GM12872 (cell line): ENCODE data around the gene CD300LF.
A peak's percentile ranks its signal among the peaks of the same experiment; 100 is the strongest.

Experiments
- TF ChIP-seq, protein P1 (sequence below): IDR thresholded peaks from 3 replicates; pipeline ENCODE4 v1.5.1; 2011; ENCODE audit warnings: low read depth, mild to moderate bottlenecking, low read length, moderate library complexity; ENCODE audit not compliant: insufficient read depth

Gene CD300LF

DNA sequence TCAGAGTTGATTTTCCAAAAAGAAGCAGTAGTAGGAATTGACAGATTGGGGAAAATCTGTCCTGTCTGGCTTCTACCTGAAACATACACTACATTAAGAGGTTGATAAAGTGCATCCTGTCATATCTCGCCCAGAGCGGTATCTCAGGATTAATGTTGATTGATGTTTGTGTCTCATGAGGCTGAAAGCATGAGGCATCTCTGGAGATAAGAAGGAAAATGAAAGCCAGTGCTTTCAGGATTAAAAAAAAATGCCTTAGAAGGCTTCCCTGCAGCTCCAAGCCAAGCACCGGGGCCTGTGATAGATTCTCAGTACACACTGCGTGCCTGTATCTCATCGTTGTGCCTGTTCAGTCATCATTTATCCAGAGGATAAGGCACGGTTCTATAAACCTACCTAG, 62.8 kb downstream of the CD300LF start:
- TF ChIP-seq, protein P1, sequence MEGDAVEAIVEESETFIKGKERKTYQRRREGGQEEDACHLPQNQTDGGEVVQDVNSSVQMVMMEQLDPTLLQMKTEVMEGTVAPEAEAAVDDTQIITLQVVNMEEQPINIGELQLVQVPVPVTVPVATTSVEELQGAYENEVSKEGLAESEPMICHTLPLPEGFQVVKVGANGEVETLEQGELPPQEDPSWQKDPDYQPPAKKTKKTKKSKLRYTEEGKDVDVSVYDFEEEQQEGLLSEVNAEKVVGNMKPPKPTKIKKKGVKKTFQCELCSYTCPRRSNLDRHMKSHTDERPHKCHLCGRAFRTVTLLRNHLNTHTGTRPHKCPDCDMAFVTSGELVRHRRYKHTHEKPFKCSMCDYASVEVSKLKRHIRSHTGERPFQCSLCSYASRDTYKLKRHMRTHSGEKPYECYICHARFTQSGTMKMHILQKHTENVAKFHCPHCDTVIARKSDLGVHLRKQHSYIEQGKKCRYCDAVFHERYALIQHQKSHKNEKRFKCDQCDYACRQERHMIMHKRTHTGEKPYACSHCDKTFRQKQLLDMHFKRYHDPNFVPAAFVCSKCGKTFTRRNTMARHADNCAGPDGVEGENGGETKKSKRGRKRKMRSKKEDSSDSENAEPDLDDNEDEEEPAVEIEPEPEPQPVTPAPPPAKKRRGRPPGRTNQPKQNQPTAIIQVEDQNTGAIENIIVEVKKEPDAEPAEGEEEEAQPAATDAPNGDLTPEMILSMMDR = no peak

DNA sequence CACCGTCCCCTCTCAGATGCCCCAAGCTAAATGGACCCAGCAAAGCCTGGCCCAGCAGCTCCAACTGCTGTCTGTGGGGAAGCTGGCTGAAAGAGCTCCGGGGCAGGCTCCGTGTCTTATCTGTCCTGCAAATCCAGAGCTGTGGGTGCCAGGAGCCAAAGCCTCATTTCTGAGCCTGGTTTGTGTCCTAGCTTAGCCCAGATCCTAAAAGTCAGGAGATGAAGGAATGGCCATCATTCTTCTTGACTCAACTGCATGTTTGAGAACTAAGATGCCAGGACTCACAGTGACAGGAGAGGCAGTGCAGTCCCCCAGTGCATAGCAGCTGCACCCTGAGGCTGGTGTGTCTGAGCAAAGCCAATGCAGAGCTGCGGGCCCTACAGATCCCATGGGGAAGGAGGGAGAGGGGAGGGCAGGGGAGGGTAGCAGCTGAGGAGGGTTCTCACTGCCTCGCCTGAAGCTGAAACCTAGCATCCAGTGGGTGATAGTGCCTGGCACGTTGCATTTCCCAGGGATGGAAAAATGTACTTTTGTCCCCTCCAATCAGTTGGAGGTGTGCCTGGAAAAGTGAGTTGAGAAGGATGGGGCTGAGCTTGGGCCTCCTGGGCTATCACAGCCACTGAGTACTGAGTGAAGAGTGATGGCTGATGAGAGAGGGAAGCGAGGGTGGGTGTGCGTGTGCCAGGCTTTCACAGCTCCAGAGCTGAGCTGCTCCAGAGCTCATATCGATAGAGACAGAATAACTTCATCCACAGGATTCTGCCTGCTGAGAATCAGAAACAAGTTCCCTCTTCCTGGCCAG, 64.7 kb downstream of the CD300LF start:
- TF ChIP-seq, protein P1 = no peak

DNA sequence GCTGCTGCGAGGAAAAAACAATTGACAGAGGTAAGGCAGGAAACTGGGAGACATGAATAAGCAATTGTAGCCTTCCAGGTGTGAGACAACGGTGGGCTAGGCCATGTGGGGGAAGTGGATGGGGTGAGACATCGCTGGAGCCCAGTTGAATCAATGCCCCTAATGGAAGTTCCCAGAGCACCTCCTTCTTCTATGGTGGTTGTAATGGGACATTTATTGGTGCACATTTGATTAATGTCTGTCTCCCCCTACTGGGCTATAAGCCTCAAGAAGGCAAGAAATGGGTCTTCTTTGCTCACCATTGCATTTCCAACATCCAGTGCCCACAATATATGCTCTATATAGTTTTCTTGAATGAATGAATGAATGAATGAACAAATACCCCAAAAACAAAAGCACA, 66.5 kb downstream of the CD300LF start:
- TF ChIP-seq, protein P1 = peak; percentile 50; the same call in 2 of the 3 replicates

DNA sequence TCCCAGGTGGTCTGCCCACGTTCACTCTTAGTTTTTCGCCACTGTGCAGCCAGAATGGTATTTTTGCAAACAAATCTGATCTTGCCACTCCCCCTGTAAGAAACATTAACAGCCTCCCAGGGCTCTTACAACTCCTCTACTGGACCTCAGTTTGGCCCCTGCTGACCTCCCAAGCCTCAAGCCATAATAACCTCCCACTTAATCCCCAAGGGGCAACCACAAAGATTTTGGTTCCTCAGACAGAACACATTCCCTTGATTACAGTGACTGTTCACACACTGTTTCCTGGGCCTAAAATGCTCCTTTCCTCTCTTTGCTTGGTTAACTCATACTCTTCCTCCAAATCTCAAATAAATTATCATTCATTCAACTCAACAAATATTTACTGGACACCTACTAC, 67.7 kb downstream of the CD300LF start:
- TF ChIP-seq, protein P1 = no peak

- TF ChIP-seq, protein P1 = no peak
These were observed 68.3 kb downstream of the CD300LF start for GRCh38 chr17:74644419-74644818.
